WTC11 (cell line): ENCODE data around the gene PRUNE2.

Experiments used
- JUN ChIP-seq: sonication (generic); formaldehyde crosslinking; IDR thresholded peaks from 2 replicates; pipeline ENCODE4 v1.8.0; 2023; ENCODE audit warnings: mild to moderate bottlenecking, missing genetic modification reagents
- NFE2L1 ChIP-seq: sonication (generic); formaldehyde crosslinking; IDR thresholded peaks from 2 replicates; pipeline ENCODE4 v1.8.1; 2023; ENCODE audit warnings: missing genetic modification reagents
- SMAD3 ChIP-seq: sonication (generic); formaldehyde crosslinking; IDR thresholded peaks from 2 replicates; pipeline ENCODE4 v1.8.0; 2022; ENCODE audit warnings: missing genetic modification reagents, mild to moderate bottlenecking, borderline replicate concordance
- SP1 ChIP-seq: sonication (generic); formaldehyde crosslinking; conservative IDR thresholded peaks from 2 replicates; pipeline ENCODE4 v1.8.1; 2022; ENCODE audit warnings: missing genetic modification reagents
- TF ChIP-seq, protein P1 (sequence below): fragments of 200-600 bp; IDR thresholded peaks from 2 replicates; pipeline ENCODE4 v1.8.0; 2022; ENCODE audit warnings: antibody characterized with exemption
- TF ChIP-seq, protein P2 (sequence below): sonication (generic); formaldehyde crosslinking; IDR thresholded peaks from 2 replicates; pipeline ENCODE4 v1.8.1; 2023; ENCODE audit warnings: mild to moderate bottlenecking, missing genetic modification reagents, moderate library complexity

DNA sequence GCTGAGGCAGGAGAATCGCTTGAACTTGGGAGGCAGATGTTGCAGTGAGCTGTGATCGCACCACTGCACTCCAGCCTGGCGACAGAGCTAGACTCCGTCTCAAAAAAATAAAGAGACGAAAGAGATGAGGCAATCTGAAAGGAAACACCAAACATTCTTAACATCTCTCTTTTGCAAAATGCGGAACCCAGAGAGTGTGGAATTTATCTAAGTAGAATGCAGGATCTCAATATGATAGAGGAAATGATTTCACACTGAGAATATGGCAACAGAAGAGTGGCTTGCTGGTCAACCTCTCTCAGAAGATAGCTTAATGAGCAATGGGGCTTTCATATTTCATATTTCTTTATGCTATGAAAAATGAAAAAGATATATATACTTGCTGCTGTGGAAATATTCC, 175.1 kb downstream of the PRUNE2 start:
- TF ChIP-seq JUN (no peak), SMAD3 (CRISPR knock-in tag) (no peak), SP1 (no peak), NFE2L1 (CRISPR knock-in tag) (no peak)
- TF ChIP-seq, protein P1, sequence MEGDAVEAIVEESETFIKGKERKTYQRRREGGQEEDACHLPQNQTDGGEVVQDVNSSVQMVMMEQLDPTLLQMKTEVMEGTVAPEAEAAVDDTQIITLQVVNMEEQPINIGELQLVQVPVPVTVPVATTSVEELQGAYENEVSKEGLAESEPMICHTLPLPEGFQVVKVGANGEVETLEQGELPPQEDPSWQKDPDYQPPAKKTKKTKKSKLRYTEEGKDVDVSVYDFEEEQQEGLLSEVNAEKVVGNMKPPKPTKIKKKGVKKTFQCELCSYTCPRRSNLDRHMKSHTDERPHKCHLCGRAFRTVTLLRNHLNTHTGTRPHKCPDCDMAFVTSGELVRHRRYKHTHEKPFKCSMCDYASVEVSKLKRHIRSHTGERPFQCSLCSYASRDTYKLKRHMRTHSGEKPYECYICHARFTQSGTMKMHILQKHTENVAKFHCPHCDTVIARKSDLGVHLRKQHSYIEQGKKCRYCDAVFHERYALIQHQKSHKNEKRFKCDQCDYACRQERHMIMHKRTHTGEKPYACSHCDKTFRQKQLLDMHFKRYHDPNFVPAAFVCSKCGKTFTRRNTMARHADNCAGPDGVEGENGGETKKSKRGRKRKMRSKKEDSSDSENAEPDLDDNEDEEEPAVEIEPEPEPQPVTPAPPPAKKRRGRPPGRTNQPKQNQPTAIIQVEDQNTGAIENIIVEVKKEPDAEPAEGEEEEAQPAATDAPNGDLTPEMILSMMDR: no peak
- TF ChIP-seq, protein P2, sequence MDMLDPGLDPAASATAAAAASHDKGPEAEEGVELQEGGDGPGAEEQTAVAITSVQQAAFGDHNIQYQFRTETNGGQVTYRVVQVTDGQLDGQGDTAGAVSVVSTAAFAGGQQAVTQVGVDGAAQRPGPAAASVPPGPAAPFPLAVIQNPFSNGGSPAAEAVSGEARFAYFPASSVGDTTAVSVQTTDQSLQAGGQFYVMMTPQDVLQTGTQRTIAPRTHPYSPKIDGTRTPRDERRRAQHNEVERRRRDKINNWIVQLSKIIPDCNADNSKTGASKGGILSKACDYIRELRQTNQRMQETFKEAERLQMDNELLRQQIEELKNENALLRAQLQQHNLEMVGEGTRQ (CRISPR knock-in tag): no peak
